ENCODE results near the gene FUT4. TPM values are rescaled to one million over a fixed set of nuclear protein-coding genes. Genes with fewer than 3 reads are reported as not detected.
"Not testable (repeated sequence)": the region's sequence is repeated elsewhere in the genome, so short reads cannot be mapped to it uniquely, and the experiment has no call there.

Gene FUT4
- total RNA-seq, 1 experiment from 2014 or later, result 0.23 TPM

DNA sequence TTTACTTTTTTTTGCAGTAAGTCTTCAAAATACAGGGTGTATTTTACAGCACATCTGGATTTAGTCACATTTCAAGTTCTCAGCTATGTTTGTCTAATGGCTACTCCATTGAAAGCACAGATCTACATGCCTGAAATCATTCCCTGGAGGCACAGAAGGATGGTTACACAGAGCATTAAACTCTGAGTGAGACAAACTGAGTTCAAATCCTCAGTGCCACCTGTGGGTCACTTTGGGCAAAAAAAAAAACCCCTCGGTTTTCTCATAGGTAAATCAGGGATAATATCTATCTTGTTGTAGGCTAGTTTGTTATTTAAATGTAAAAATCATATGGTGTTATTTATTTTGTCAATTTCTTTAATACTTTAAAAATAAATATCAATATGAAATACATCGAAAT, 42.2 kb upstream of the FUT4 start:
- TF ChIP-seq, protein P1, sequence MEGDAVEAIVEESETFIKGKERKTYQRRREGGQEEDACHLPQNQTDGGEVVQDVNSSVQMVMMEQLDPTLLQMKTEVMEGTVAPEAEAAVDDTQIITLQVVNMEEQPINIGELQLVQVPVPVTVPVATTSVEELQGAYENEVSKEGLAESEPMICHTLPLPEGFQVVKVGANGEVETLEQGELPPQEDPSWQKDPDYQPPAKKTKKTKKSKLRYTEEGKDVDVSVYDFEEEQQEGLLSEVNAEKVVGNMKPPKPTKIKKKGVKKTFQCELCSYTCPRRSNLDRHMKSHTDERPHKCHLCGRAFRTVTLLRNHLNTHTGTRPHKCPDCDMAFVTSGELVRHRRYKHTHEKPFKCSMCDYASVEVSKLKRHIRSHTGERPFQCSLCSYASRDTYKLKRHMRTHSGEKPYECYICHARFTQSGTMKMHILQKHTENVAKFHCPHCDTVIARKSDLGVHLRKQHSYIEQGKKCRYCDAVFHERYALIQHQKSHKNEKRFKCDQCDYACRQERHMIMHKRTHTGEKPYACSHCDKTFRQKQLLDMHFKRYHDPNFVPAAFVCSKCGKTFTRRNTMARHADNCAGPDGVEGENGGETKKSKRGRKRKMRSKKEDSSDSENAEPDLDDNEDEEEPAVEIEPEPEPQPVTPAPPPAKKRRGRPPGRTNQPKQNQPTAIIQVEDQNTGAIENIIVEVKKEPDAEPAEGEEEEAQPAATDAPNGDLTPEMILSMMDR (IDR thresholded peaks at IDR 0.05; ENCODE audit: unreplicated experiment), result no peak
- DNase-seq (ENCODE audit: unreplicated experiment), result no peak
- POLR2A ChIA-PET, result interaction anchor here (0.6 to 1.0 kb wide), 5 partner anchors 8 to 345 kb away, joined by 3 to 5 read pairs (median 4); partner anchors contain the start of genes ANKRD49 and MRE11
- Mint-ChIP-seq H3K4me3 (ENCODE audit: unreplicated experiment) (no peak overlapping the region), H3K9me3 (ENCODE audit: unreplicated experiment) (no peaks in the 10 kb centered on the region), H3K27ac (ENCODE audit: low read depth, unreplicated experiment) (no peak overlapping the region), H3K36me3 (ENCODE audit: insufficient read depth, unreplicated experiment) (peaks cover 32% of the 10 kb centered on the region), H3K27me3 (ENCODE audit: insufficient read depth, unreplicated experiment) (no peaks in the 10 kb centered on the region), H3K4me1 (ENCODE audit: insufficient read depth, unreplicated experiment) (no peaks in the 10 kb centered on the region)
- no TSS peak for BruUV-seq (replicated peaks)
- CTCF ChIA-PET, result interaction anchor here (0.6 to 3.4 kb wide), 10 partner anchors 15 to 1468 kb away, joined by 3 to 24 read pairs (median 4); no protein-coding TSS in a partner anchor
- intact Hi-C loops (cut with micrococcal nuclease), result loop anchor here (5.0 kb wide), 1 partner anchor 1269 kb away; no protein-coding TSS in a partner anchor

DNA sequence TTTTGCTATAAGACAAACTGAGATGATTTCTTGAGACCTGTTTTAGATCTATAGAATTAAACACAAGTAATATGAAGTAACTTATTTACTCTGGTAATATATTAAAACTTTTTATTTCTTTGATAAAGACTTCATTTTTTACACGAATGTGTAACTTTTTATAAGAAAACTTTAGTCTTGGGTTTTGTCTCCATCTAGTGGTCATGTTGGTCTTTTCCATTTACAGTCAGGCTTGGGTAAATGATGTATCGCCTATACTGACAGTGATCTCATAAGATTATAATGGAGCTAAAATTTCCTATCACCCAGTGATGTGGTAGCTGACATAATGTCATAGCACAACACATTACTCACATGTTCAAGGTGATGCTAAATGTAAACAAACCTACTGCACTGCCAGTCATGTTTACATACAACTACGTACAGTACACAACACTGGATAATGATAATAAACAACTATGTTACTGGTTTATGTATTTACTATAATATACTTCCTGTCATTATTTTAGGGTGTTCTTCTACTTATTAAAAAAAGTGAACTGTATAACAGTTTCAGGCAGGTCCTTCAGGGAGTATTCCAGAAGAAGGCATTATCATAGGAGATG, 38.9 kb upstream of the FUT4 start:
- TF ChIP-seq, protein P1 (IDR thresholded peaks at IDR 0.05; ENCODE audit: unreplicated experiment), result peak; percentile 34
- ChIA-PET CTCF (interaction anchor here (0.6 to 3.2 kb wide), 35 partner anchors 11 to 1477 kb away, joined by 3 to 35 read pairs (median 3); no protein-coding TSS in a partner anchor), POLR2A (interaction anchor here (0.7 to 1.3 kb wide), 4 partner anchors 10 to 766 kb away, joined by 3 to 4 read pairs (median 4); partner anchors contain the start of gene MED17)
- H3K27ac Mint-ChIP-seq (ENCODE audit: low read depth, unreplicated experiment), result no peak overlapping the region
- no peaks in the 10 kb centered on the region for H3K4me1 Mint-ChIP-seq (ENCODE audit: insufficient read depth, unreplicated experiment)
- no TSS peak for BruUV-seq (replicated peaks)
- no peak overlapping the region for H3K4me3 Mint-ChIP-seq (ENCODE audit: unreplicated experiment)
- no peaks in the 10 kb centered on the region for H3K9me3 Mint-ChIP-seq (ENCODE audit: unreplicated experiment)
- H3K27me3 Mint-ChIP-seq (ENCODE audit: insufficient read depth, unreplicated experiment), result no peaks in the 10 kb centered on the region
- DNase-seq (ENCODE audit: unreplicated experiment), result peak; percentile 61
- intact Hi-C loops (cut with micrococcal nuclease), result loop anchor here (1.0 to 5.0 kb wide), 5 partner anchors 179 to 1272 kb away; no protein-coding TSS in a partner anchor
- peaks cover 5% of the 10 kb centered on the region for H3K36me3 Mint-ChIP-seq (ENCODE audit: insufficient read depth, unreplicated experiment)

DNA sequence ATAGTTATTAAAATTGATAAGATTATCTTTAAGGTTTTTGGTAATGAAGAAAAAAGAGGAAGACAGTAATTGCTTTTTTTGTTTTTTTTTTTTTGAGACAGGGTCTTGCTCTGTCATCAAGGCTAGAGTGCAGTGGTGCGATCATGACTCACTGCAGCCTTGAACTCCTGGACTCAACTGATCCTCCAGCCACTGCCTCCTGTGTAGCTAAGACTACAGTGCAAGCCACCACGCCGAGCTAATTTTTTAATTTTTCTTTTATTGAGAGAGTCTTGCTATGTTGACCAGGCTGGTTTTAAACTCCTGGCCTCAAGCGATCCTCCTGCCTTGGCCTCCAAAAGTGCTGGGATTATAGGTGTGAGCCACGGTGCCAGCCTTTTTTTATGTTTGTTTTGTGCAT, 37.2 kb upstream of the FUT4 start:
- BruUV-seq (replicated peaks); H3K4me1 Mint-ChIP-seq (ENCODE audit: insufficient read depth, unreplicated experiment); POLR2A ChIA-PET; intact Hi-C loops (cut with micrococcal nuclease); DNase-seq (ENCODE audit: unreplicated experiment); H3K27me3 Mint-ChIP-seq (ENCODE audit: insufficient read depth, unreplicated experiment); H3K9me3 Mint-ChIP-seq (ENCODE audit: unreplicated experiment); H3K4me3 Mint-ChIP-seq (ENCODE audit: unreplicated experiment); H3K36me3 Mint-ChIP-seq (ENCODE audit: insufficient read depth, unreplicated experiment); H3K27ac Mint-ChIP-seq (ENCODE audit: low read depth, unreplicated experiment): not testable (repeated sequence)
- CTCF ChIA-PET, result interaction anchor here (0.6 to 1.5 kb wide), 5 partner anchors 30 to 773 kb away, joined by 3 to 6 read pairs (median 3); no protein-coding TSS in a partner anchor

DNA sequence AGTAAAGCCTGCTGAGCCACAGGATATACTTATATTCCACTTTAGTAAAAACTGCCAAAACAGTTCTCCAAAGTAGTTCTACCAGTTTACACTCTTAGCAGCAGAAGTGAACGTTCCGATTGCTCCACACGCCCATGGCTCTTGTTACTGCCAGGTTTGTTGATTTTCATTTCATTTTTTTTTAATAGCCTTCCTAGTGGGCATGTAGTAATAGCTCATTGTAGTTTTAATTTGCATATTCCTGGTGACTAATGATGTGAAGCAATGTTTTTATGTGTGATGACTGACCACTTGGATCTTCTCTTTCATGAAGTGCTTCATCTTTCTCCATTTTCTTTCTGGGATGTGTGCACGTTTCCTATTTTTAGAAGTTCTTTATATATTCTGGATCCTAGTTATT, 36.2 kb upstream of the FUT4 start:
- TF ChIP-seq, protein P1 (IDR thresholded peaks at IDR 0.05; ENCODE audit: unreplicated experiment), result no peak
- no peak overlapping the region for H3K4me3 Mint-ChIP-seq (ENCODE audit: unreplicated experiment)
- CTCF ChIA-PET, result interaction anchor here (0.5 to 1.7 kb wide), 10 partner anchors 11 to 861 kb away, joined by 3 to 8 read pairs (median 4); no protein-coding TSS in a partner anchor
- no peak overlapping the region for H3K27ac Mint-ChIP-seq (ENCODE audit: low read depth, unreplicated experiment)
- H3K9me3 Mint-ChIP-seq (ENCODE audit: unreplicated experiment), result no peaks in the 10 kb centered on the region
- peak; percentile 41 for DNase-seq (ENCODE audit: unreplicated experiment)
- H3K4me1 Mint-ChIP-seq (ENCODE audit: insufficient read depth, unreplicated experiment), result peaks cover 6% of the 10 kb centered on the region
- no TSS peak for BruUV-seq (replicated peaks)
- POLR2A ChIA-PET, result interaction anchor here (1.2 to 1.4 kb wide), 2 partner anchors 12 kb away, joined by 3 to 4 read pairs; no protein-coding TSS in a partner anchor
- no peaks in the 10 kb centered on the region for H3K27me3 Mint-ChIP-seq (ENCODE audit: insufficient read depth, unreplicated experiment)
- peaks cover 6% of the 10 kb centered on the region for H3K36me3 Mint-ChIP-seq (ENCODE audit: insufficient read depth, unreplicated experiment)
- intact Hi-C loops (cut with micrococcal nuclease), result no loop called here

All from MCF 10A (cell line).